ENCODE data around the gene MAD1L1. TPM values are rescaled to one million over a fixed set of nuclear protein-coding genes. Genes with fewer than 3 reads are reported as not detected.

The MAD1L1 gene
- total RNA-seq, 1 donor from 2014 or later: 32.7 TPM

DNA sequence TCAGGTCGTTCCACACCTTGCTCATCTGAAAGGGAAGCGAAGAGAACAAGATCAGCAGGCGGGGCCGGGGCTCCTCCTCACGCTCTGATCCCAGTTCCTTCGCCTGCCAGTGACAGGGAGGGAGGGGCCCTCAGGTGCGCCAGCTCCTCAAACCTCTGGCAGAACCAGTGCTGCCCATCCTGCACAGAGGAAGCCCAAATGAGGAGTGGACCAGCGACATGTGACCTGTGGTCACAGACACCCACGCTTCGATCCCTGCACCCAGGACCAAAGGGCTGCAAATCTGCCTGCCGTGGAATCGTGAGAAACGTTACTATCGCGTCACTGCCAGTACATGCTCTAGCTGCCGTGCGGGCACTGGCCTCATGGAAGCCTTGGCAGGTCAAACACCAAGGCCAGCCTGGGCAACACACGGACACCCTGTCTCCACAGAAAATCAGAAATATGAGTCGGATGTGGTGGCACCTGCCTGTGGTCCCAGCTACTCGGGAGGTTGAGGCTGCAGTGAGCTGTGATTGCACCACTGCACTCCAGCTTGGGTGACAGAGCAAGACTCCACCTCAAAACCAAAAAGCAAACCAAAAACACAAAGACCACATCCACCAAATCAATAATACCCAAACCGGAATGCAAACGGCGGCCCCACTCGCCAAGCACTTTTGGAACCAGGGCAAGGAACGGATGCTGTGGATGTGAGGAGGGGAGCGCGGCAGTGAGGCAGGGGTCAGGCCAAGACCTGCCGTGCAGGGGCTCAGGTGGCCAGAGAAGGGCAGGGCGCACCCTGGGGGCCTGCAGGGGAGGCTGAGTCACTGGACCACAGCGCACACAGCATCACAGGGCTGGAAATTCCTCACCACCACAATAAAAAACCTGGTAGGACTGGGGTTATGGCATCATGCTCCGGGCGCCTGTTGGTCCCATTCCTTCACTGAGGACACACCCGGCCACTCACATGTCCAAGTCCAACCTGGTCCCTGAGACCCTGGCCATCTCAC is 22.7 kb upstream of the MAD1L1 start:
- Mint-ChIP-seq H3K9me3 (ENCODE audit: unreplicated experiment) (no peaks in the 10 kb centered on the region), H3K27ac (ENCODE audit: unreplicated experiment) (no peak overlapping the region), H3K36me3 (ENCODE audit: unreplicated experiment) (peaks cover 5% of the 10 kb centered on the region), H3K4me1 (ENCODE audit: unreplicated experiment) (peaks cover 2% of the 10 kb centered on the region), H3K27me3 (ENCODE audit: unreplicated experiment) (no peaks in the 10 kb centered on the region), H3K4me3 (ENCODE audit: unreplicated experiment) (no peak overlapping the region)
- DNase-seq (ENCODE audit: extremely low spot score, unreplicated experiment): no peak
- TF ChIP-seq, protein P1, sequence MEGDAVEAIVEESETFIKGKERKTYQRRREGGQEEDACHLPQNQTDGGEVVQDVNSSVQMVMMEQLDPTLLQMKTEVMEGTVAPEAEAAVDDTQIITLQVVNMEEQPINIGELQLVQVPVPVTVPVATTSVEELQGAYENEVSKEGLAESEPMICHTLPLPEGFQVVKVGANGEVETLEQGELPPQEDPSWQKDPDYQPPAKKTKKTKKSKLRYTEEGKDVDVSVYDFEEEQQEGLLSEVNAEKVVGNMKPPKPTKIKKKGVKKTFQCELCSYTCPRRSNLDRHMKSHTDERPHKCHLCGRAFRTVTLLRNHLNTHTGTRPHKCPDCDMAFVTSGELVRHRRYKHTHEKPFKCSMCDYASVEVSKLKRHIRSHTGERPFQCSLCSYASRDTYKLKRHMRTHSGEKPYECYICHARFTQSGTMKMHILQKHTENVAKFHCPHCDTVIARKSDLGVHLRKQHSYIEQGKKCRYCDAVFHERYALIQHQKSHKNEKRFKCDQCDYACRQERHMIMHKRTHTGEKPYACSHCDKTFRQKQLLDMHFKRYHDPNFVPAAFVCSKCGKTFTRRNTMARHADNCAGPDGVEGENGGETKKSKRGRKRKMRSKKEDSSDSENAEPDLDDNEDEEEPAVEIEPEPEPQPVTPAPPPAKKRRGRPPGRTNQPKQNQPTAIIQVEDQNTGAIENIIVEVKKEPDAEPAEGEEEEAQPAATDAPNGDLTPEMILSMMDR (IDR thresholded peaks at IDR 0.05): no peak

GRCh38 chr7:2254429-2255144 is 21.8 kb upstream of the MAD1L1 start:
- DNase-seq (ENCODE audit: extremely low spot score, unreplicated experiment): no peak
- no peak overlapping the region for H3K27ac Mint-ChIP-seq (ENCODE audit: unreplicated experiment)
- no peaks in the 10 kb centered on the region for H3K9me3 Mint-ChIP-seq (ENCODE audit: unreplicated experiment)
- TF ChIP-seq, protein P1 (IDR thresholded peaks at IDR 0.05): no peak
- peaks cover 7% of the 10 kb centered on the region for H3K4me1 Mint-ChIP-seq (ENCODE audit: unreplicated experiment)
- H3K36me3 Mint-ChIP-seq (ENCODE audit: unreplicated experiment): peaks cover 3% of the 10 kb centered on the region
- H3K27me3 Mint-ChIP-seq (ENCODE audit: unreplicated experiment): no peaks in the 10 kb centered on the region
- H3K4me3 Mint-ChIP-seq (ENCODE audit: unreplicated experiment): no peak overlapping the region

DNA sequence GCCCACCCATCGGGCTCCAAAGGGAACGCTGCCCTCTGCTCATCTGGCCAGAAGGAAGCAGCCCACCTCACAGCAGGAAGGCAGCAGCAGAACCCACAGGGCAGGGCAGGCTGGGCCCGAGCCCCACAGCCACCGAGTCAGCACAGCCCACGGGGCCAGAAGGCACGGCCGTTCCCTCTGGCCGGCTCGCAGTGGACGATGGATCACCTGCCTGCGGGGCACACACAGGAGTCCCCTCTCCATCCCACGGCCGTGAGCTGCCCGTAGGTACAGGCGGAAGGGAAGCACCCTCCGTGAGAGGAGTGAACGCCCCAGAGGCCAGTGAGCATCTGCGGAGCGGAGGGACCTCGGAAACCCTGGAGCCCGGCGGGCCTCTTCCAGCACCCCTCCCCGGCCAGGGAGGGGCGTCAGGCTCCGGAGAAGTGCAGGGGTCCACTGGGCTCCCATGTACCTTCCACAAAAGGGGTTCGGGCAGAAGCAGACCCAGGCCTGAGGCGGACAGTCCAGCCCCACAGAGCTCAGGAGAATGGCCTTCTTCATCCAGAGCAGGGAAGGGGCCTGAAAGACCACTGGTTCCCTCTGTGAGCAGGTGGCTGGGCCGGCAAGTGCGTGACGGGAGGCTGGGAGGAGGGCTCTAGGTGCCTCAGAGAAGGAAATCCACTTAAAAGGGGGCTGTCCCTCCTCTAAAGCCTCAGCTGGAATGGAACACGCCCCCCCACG is 20.9 kb upstream of the MAD1L1 start:
- peaks cover 16% of the 10 kb centered on the region for H3K4me1 Mint-ChIP-seq (ENCODE audit: unreplicated experiment)
- no peak for DNase-seq (ENCODE audit: extremely low spot score, unreplicated experiment)
- TF ChIP-seq, protein P1 (IDR thresholded peaks at IDR 0.05): no peak
- peaks cover 3% of the 10 kb centered on the region for H3K36me3 Mint-ChIP-seq (ENCODE audit: unreplicated experiment)
- no peaks in the 10 kb centered on the region for H3K9me3 Mint-ChIP-seq (ENCODE audit: unreplicated experiment)
- no peak overlapping the region for H3K27ac Mint-ChIP-seq (ENCODE audit: unreplicated experiment)
- no peaks in the 10 kb centered on the region for H3K27me3 Mint-ChIP-seq (ENCODE audit: unreplicated experiment)
- no peak overlapping the region for H3K4me3 Mint-ChIP-seq (ENCODE audit: unreplicated experiment)

DNA sequence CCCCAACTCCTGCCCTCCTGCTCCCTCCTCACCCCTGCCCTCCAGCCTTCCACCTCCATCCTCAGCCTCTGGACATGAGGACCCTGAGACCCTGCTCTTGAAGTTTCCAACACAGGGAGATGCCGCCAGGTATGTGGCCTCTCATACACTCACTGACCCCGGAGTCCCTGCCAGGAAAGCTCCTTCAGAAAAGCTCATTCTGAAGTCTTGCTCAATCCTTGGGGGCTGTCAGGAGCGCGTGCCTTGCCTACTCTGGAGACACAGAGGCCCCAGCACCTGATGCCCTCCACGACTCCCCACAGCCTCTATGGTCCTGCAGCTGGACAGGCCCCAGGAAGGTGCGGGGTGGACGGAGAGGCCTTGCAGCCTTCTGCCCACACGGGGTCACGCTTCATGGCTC is 20.3 kb upstream of the MAD1L1 start:
- Mint-ChIP-seq H3K27me3 (ENCODE audit: unreplicated experiment) (no peaks in the 10 kb centered on the region), H3K27ac (ENCODE audit: unreplicated experiment) (no peak overlapping the region), H3K9me3 (ENCODE audit: unreplicated experiment) (no peaks in the 10 kb centered on the region), H3K36me3 (ENCODE audit: unreplicated experiment) (peaks cover 3% of the 10 kb centered on the region), H3K4me3 (ENCODE audit: unreplicated experiment) (no peak overlapping the region), H3K4me1 (ENCODE audit: unreplicated experiment) (peaks cover 22% of the 10 kb centered on the region)
- TF ChIP-seq, protein P1 (IDR thresholded peaks at IDR 0.05): no peak
- DNase-seq (ENCODE audit: extremely low spot score, unreplicated experiment): no peak

All from osteocyte (in vitro differentiated cells).